SK-N-SH (cell line): ENCODE data around the gene NUP43.
"Not testable (repeated sequence)": the region's sequence is repeated elsewhere in the genome, so short reads cannot be mapped to it uniquely, and the experiment has no call there.

Experiments used
- EP300 ChIP-seq, 2 experiments: IDR thresholded peaks; 2 replicates each; pipeline versions ENCODE4 v1.4.0 to v1.6.1; 2012; ENCODE audit warnings: borderline replicate concordance in 1 of 2, low read depth in 1 of 2, low read length in 1 of 2
- GABPA ChIP-seq: IDR thresholded peaks from 2 replicates; pipeline ENCODE4 v1.4.0; 2012; ENCODE audit warnings: low read depth, mild to moderate bottlenecking
- JUND ChIP-seq: IDR thresholded peaks from 2 replicates; pipeline ENCODE4 v1.4.0; 2012
- RCOR1 ChIP-seq: fragments of 150-350 bp; IDR thresholded peaks from 2 replicates; pipeline ENCODE4 v1.6.1; 2017; ENCODE audit warnings: antibody characterized with exemption, low read length
- SIN3A ChIP-seq: IDR thresholded peaks from 2 replicates; pipeline ENCODE4 v1.6.1; 2012; ENCODE audit warnings: low read depth, mild to moderate bottlenecking, low read length, moderate library complexity, borderline replicate concordance
- TAF1 ChIP-seq: IDR thresholded peaks from 2 replicates; pipeline ENCODE4 v1.6.1; 2012; ENCODE audit warnings: low read depth, mild to moderate bottlenecking, low read length, moderate library complexity, borderline replicate concordance
- TF ChIP-seq, protein P1 (sequence below): fragments of 200-600 bp; sonication (generic); IDR thresholded peaks from 2 replicates; pipeline ENCODE4 v1.6.1; 2017; ENCODE audit warnings: antibody characterized with exemption, mild to moderate bottlenecking, moderate library complexity
- TF ChIP-seq, protein P2 (sequence below): IDR thresholded peaks from 2 replicates; pipeline ENCODE4 v1.6.1; 2012; ENCODE audit warnings: mild to moderate bottlenecking, low read depth, low read length, moderate library complexity
- TF ChIP-seq, protein P3 (sequence below): IDR thresholded peaks from 2 replicates; pipeline ENCODE4 v1.4.0; 2012; ENCODE audit warnings: low read depth, borderline replicate concordance

DNA sequence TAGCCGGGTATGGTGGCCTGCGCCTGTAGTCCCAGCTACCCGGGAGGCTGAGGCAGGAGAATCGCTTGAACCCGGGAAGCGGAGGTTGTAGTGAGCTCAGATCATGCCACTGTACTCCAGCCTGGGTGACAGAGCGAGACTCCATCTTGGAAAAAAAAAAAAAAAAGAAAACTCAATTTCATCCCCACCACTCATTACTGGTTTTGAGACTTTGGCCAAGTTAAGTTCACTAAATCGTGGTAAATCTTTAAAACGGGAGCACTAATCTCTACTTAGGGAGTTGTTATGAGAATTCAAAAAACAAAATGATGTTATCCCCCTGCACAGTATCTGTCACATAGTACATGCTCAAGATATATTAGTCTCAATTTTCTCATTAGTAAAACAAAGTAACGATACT lies 1.1 kb downstream of the NUP43 start:
- not testable (repeated sequence) for TF ChIP-seq JUND; RCOR1; EP300 (IDR thresholded peaks at IDR 0.05; ENCODE audit: borderline replicate concordance in 1 of 2, low read depth in 1 of 2, low read length in 1 of 2); TAF1; GABPA; SIN3A
- TF ChIP-seq, protein P1, sequence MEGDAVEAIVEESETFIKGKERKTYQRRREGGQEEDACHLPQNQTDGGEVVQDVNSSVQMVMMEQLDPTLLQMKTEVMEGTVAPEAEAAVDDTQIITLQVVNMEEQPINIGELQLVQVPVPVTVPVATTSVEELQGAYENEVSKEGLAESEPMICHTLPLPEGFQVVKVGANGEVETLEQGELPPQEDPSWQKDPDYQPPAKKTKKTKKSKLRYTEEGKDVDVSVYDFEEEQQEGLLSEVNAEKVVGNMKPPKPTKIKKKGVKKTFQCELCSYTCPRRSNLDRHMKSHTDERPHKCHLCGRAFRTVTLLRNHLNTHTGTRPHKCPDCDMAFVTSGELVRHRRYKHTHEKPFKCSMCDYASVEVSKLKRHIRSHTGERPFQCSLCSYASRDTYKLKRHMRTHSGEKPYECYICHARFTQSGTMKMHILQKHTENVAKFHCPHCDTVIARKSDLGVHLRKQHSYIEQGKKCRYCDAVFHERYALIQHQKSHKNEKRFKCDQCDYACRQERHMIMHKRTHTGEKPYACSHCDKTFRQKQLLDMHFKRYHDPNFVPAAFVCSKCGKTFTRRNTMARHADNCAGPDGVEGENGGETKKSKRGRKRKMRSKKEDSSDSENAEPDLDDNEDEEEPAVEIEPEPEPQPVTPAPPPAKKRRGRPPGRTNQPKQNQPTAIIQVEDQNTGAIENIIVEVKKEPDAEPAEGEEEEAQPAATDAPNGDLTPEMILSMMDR, result not testable (repeated sequence)
- TF ChIP-seq, protein P2, sequence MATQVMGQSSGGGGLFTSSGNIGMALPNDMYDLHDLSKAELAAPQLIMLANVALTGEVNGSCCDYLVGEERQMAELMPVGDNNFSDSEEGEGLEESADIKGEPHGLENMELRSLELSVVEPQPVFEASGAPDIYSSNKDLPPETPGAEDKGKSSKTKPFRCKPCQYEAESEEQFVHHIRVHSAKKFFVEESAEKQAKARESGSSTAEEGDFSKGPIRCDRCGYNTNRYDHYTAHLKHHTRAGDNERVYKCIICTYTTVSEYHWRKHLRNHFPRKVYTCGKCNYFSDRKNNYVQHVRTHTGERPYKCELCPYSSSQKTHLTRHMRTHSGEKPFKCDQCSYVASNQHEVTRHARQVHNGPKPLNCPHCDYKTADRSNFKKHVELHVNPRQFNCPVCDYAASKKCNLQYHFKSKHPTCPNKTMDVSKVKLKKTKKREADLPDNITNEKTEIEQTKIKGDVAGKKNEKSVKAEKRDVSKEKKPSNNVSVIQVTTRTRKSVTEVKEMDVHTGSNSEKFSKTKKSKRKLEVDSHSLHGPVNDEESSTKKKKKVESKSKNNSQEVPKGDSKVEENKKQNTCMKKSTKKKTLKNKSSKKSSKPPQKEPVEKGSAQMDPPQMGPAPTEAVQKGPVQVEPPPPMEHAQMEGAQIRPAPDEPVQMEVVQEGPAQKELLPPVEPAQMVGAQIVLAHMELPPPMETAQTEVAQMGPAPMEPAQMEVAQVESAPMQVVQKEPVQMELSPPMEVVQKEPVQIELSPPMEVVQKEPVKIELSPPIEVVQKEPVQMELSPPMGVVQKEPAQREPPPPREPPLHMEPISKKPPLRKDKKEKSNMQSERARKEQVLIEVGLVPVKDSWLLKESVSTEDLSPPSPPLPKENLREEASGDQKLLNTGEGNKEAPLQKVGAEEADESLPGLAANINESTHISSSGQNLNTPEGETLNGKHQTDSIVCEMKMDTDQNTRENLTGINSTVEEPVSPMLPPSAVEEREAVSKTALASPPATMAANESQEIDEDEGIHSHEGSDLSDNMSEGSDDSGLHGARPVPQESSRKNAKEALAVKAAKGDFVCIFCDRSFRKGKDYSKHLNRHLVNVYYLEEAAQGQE, result not testable (repeated sequence)
- TF ChIP-seq, protein P3, sequence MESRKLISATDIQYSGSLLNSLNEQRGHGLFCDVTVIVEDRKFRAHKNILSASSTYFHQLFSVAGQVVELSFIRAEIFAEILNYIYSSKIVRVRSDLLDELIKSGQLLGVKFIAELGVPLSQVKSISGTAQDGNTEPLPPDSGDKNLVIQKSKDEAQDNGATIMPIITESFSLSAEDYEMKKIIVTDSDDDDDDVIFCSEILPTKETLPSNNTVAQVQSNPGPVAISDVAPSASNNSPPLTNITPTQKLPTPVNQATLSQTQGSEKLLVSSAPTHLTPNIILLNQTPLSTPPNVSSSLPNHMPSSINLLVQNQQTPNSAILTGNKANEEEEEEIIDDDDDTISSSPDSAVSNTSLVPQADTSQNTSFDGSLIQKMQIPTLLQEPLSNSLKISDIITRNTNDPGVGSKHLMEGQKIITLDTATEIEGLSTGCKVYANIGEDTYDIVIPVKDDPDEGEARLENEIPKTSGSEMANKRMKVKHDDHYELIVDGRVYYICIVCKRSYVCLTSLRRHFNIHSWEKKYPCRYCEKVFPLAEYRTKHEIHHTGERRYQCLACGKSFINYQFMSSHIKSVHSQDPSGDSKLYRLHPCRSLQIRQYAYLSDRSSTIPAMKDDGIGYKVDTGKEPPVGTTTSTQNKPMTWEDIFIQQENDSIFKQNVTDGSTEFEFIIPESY, result not testable (repeated sequence)
